Forelimb muscle (tissue), 1 donor: ENCODE data around the gene TNS3. TPM values are rescaled to one million over a fixed set of nuclear protein-coding genes. Genes with fewer than 3 reads are reported as not detected.

Experiments
- DNase-seq: peaks from one replicate; pipeline ENCODE4 v3.0.0-alpha.2; 2013; ENCODE audit warnings: low read depth
- polyA plus RNA-seq: library from polyadenylated mRNA; unstranded; fragments of 120-200 nt; gene quantifications from one replicate; pipeline ENCODE4 v1.2.1, GENCODE V29; 2013; ENCODE audit not compliant: insufficient read length

TNS3 gene
- polyA plus RNA-seq, 1 donor, result 21.3 TPM

GRCh38 chr7:47408675-47409074 is 173.2 kb downstream of the TNS3 start:
- DNase-seq, result no peak

- no peak for DNase-seq
These were observed 173.9 kb downstream of the TNS3 start for GRCh38 chr7:47407821-47408674.

- DNase-seq, result no peak
These were observed 174.8 kb downstream of the TNS3 start for GRCh38 chr7:47407136-47407535.

GRCh38 chr7:47406801-47407129 is 175.1 kb downstream of the TNS3 start:
- DNase-seq, result no peak

GRCh38 chr7:47405921-47406800 is 175.8 kb downstream of the TNS3 start:
- peak; percentile 26 for DNase-seq

GRCh38 chr7:47405286-47405904 is 176.5 kb downstream of the TNS3 start:
- no peak for DNase-seq

GRCh38 chr7:47404010-47404409 is 177.9 kb downstream of the TNS3 start:
- DNase-seq, result no peak

GRCh38 chr7:47402941-47403866 is 178.7 kb downstream of the TNS3 start:
- peak; percentile 26 for DNase-seq

- no peak for DNase-seq
These were observed 180.0 kb downstream of the TNS3 start for GRCh38 chr7:47401611-47402570.

GRCh38 chr7:47400741-47401206 is 181.1 kb downstream of the TNS3 start:
- DNase-seq, result no peak

GRCh38 chr7:47400001-47400400 is 181.9 kb downstream of the TNS3 start:
- DNase-seq, result no peak

GRCh38 chr7:47394751-47395252 is 187.1 kb downstream of the TNS3 start:
- no peak for DNase-seq

GRCh38 chr7:47394216-47394615 is 187.7 kb downstream of the TNS3 start:
- no peak for DNase-seq

- DNase-seq, result no peak
These were observed 188.5 kb downstream of the TNS3 start for GRCh38 chr7:47393406-47393805.

GRCh38 chr7:47392241-47392759 is 189.6 kb downstream of the TNS3 start:
- DNase-seq, result peak; percentile 43

GRCh38 chr7:47391726-47392125 is 190.2 kb downstream of the TNS3 start:
- DNase-seq, result no peak

- DNase-seq, result no peak
These were observed 191.0 kb downstream of the TNS3 start for GRCh38 chr7:47390914-47391313.

- DNase-seq, result no peak
These were observed 191.8 kb downstream of the TNS3 start for GRCh38 chr7:47389923-47390630.
